ENCODE measurements around the gene CARD11. TPM values are rescaled to one million over a fixed set of nuclear protein-coding genes. Genes with fewer than 3 reads are reported as not detected.

Gene CARD11
- polyA plus RNA-seq, 4 donors: 0.67 to 5.4 (median 3.2) TPM

GRCh38 chr7:2967253-2967652 is 76.4 kb downstream of the CARD11 start:
- DNase-seq (no peak), FAIRE-seq (no peak)
- peaks cover 0 to 18% of the 10 kb centered on the region in 2 donors for H3K9me3 ChIP-seq (ENCODE audit: control insufficient read depth in 2 of 2, insufficient read depth in 1 of 2, low read depth in 1 of 2, low read length in 1 of 2)
- 78 to 90% (median 80%) methylated on average over 7 of the region's 7 CpGs for WGBS, 3 donors
- no peaks in the 10 kb centered on the region for H3K36me3 ChIP-seq (ENCODE audit: control insufficient read depth in 3 of 3, insufficient read depth in 2 of 3, low read depth in 1 of 3, low read length in 3 of 3)
- no peak overlapping the region for H3K27ac ChIP-seq (ENCODE audit: low read depth in 1 of 3, low read length in 2 of 3)
- H3K4me1 ChIP-seq (ENCODE audit: control insufficient read depth in 3 of 3, insufficient read depth in 2 of 3, low read depth in 1 of 3, low read length in 2 of 3): no peaks in the 10 kb centered on the region
- no peak overlapping the region for H3K4me3 ChIP-seq (ENCODE audit: low read depth in 1 of 3, low read length in 3 of 3)
- H3K27me3 ChIP-seq (ENCODE audit: control insufficient read depth in 3 of 3, insufficient read depth in 3 of 3, low read length in 3 of 3): no peaks in the 10 kb centered on the region

GRCh38 chr7:2966466-2967078 is 77.1 kb downstream of the CARD11 start:
- no peaks in the 10 kb centered on the region for H3K4me1 ChIP-seq (ENCODE audit: control insufficient read depth in 3 of 3, insufficient read depth in 2 of 3, low read depth in 1 of 3, low read length in 2 of 3)
- no peaks in the 10 kb centered on the region for H3K27me3 ChIP-seq (ENCODE audit: control insufficient read depth in 3 of 3, insufficient read depth in 3 of 3, low read length in 3 of 3)
- no peaks in the 10 kb centered on the region for H3K36me3 ChIP-seq (ENCODE audit: control insufficient read depth in 3 of 3, insufficient read depth in 2 of 3, low read depth in 1 of 3, low read length in 3 of 3)
- no peak overlapping the region for H3K4me3 ChIP-seq (ENCODE audit: low read depth in 1 of 3, low read length in 3 of 3)
- H3K9me3 ChIP-seq (ENCODE audit: control insufficient read depth in 2 of 2, insufficient read depth in 1 of 2, low read depth in 1 of 2, low read length in 1 of 2): peaks cover 0 to 18% of the 10 kb centered on the region in 2 donors
- 88 to 91% (median 91%) methylated on average over 11 of the region's 11 CpGs for WGBS, 3 donors
- H3K27ac ChIP-seq (ENCODE audit: low read depth in 1 of 3, low read length in 2 of 3): no peak overlapping the region
- no peak for DNase-seq
- FAIRE-seq: no peak

GRCh38 chr7:2965745-2966270 is 77.9 kb downstream of the CARD11 start:
- WGBS, 3 donors: 65 to 72% (median 71%) methylated on average over 1 of the region's 1 CpG
- H3K9me3 ChIP-seq (ENCODE audit: control insufficient read depth in 2 of 2, insufficient read depth in 1 of 2, low read depth in 1 of 2, low read length in 1 of 2): peaks cover 0 to 18% of the 10 kb centered on the region in 2 donors

GRCh38 chr7:2965301-2965700 is 78.4 kb downstream of the CARD11 start:
- Histone ChIP-seq H3K27me3 (ENCODE audit: control insufficient read depth in 3 of 3, insufficient read depth in 3 of 3, low read length in 3 of 3) (no peaks in the 10 kb centered on the region), H3K9me3 (ENCODE audit: control insufficient read depth in 2 of 2, insufficient read depth in 1 of 2, low read depth in 1 of 2, low read length in 1 of 2) (peaks cover 0 to 18% of the 10 kb centered on the region in 2 donors), H3K4me3 (ENCODE audit: low read depth in 1 of 3, low read length in 3 of 3) (no peak overlapping the region), H3K4me1 (ENCODE audit: control insufficient read depth in 3 of 3, insufficient read depth in 2 of 3, low read depth in 1 of 3, low read length in 2 of 3) (no peaks in the 10 kb centered on the region), H3K27ac (ENCODE audit: low read depth in 1 of 3, low read length in 2 of 3) (no peak overlapping the region), H3K36me3 (ENCODE audit: control insufficient read depth in 3 of 3, insufficient read depth in 2 of 3, low read depth in 1 of 3, low read length in 3 of 3) (no peaks in the 10 kb centered on the region)
- no peak for FAIRE-seq
- DNase-seq: no peak
- WGBS, 3 donors: 75 to 83% (median 79%) methylated on average over 1 of the region's 1 CpG

More at GRCh38 chr7:2965745-2966270, 77.9 kb downstream of the CARD11 start:
- no peak overlapping the region for H3K4me3 ChIP-seq (ENCODE audit: low read depth in 1 of 3, low read length in 3 of 3)
- H3K27ac ChIP-seq (ENCODE audit: low read depth in 1 of 3, low read length in 2 of 3): no peak overlapping the region
- FAIRE-seq (no peak), DNase-seq (no peak)
- no peaks in the 10 kb centered on the region for H3K36me3 ChIP-seq (ENCODE audit: control insufficient read depth in 3 of 3, insufficient read depth in 2 of 3, low read depth in 1 of 3, low read length in 3 of 3)
- no peaks in the 10 kb centered on the region for H3K27me3 ChIP-seq (ENCODE audit: control insufficient read depth in 3 of 3, insufficient read depth in 3 of 3, low read length in 3 of 3)
- H3K4me1 ChIP-seq (ENCODE audit: control insufficient read depth in 3 of 3, insufficient read depth in 2 of 3, low read depth in 1 of 3, low read length in 2 of 3): no peaks in the 10 kb centered on the region

- FAIRE-seq (no peak), DNase-seq (no peak)
- Histone ChIP-seq H3K27me3 (ENCODE audit: control insufficient read depth in 3 of 3, insufficient read depth in 3 of 3, low read length in 3 of 3) (no peaks in the 10 kb centered on the region), H3K27ac (ENCODE audit: low read depth in 1 of 3, low read length in 2 of 3) (no peak overlapping the region), H3K36me3 (ENCODE audit: control insufficient read depth in 3 of 3, insufficient read depth in 2 of 3, low read depth in 1 of 3, low read length in 3 of 3) (no peaks in the 10 kb centered on the region), H3K9me3 (ENCODE audit: control insufficient read depth in 2 of 2, insufficient read depth in 1 of 2, low read depth in 1 of 2, low read length in 1 of 2) (peaks cover 0 to 18% of the 10 kb centered on the region in 2 donors), H3K4me3 (ENCODE audit: low read depth in 1 of 3, low read length in 3 of 3) (no peak overlapping the region), H3K4me1 (ENCODE audit: control insufficient read depth in 3 of 3, insufficient read depth in 2 of 3, low read depth in 1 of 3, low read length in 2 of 3) (no peaks in the 10 kb centered on the region)
- 61 to 81% (median 75%) methylated on average over 2 of the region's 2 CpGs for WGBS, 3 donors
Observed at GRCh38 chr7:2964208-2964607, 79.5 kb downstream of the CARD11 start.

- H3K4me1 ChIP-seq (ENCODE audit: control insufficient read depth in 3 of 3, insufficient read depth in 2 of 3, low read depth in 1 of 3, low read length in 2 of 3): no peaks in the 10 kb centered on the region
- peaks cover 0 to 18% of the 10 kb centered on the region in 2 donors for H3K9me3 ChIP-seq (ENCODE audit: control insufficient read depth in 2 of 2, insufficient read depth in 1 of 2, low read depth in 1 of 2, low read length in 1 of 2)
- no peak for DNase-seq
- FAIRE-seq: no peak
- H3K27me3 ChIP-seq (ENCODE audit: control insufficient read depth in 3 of 3, insufficient read depth in 3 of 3, low read length in 3 of 3): no peaks in the 10 kb centered on the region
- no peak overlapping the region for H3K4me3 ChIP-seq (ENCODE audit: low read depth in 1 of 3, low read length in 3 of 3)
- H3K36me3 ChIP-seq (ENCODE audit: control insufficient read depth in 3 of 3, insufficient read depth in 2 of 3, low read depth in 1 of 3, low read length in 3 of 3): peaks cover 0 to 5% (median 0%) of the 10 kb centered on the region in 3 donors
- no peak overlapping the region for H3K27ac ChIP-seq (ENCODE audit: low read depth in 1 of 3, low read length in 2 of 3)
- WGBS, 3 donors: 69 to 85% (median 83%) methylated on average over 2 of the region's 2 CpGs
Observed at GRCh38 chr7:2962865-2963264, 80.8 kb downstream of the CARD11 start.

GRCh38 chr7:2959828-2960599 is 83.7 kb downstream of the CARD11 start:
- H3K36me3 ChIP-seq (ENCODE audit: control insufficient read depth in 3 of 3, insufficient read depth in 2 of 3, low read depth in 1 of 3, low read length in 3 of 3): peaks cover 0 to 9% (median 0%) of the 10 kb centered on the region in 3 donors
- H3K9me3 ChIP-seq (ENCODE audit: control insufficient read depth in 2 of 2, insufficient read depth in 1 of 2, low read depth in 1 of 2, low read length in 1 of 2): no peaks in the 10 kb centered on the region
- DNase-seq: no peak
- no peak overlapping the region for H3K4me3 ChIP-seq (ENCODE audit: low read depth in 1 of 3, low read length in 3 of 3)
- 92 to 95% (median 95%) methylated on average over 14 of the region's 14 CpGs for WGBS, 3 donors
- FAIRE-seq: no peak
- H3K27me3 ChIP-seq (ENCODE audit: control insufficient read depth in 3 of 3, insufficient read depth in 3 of 3, low read length in 3 of 3): no peaks in the 10 kb centered on the region
- H3K27ac ChIP-seq (ENCODE audit: low read depth in 1 of 3, low read length in 2 of 3): no peak overlapping the region
- H3K4me1 ChIP-seq (ENCODE audit: control insufficient read depth in 3 of 3, insufficient read depth in 2 of 3, low read depth in 1 of 3, low read length in 2 of 3): no peaks in the 10 kb centered on the region

- no peak for DNase-seq
Observed at GRCh38 chr7:2959103-2959680, 84.5 kb downstream of the CARD11 start.

More at GRCh38 chr7:2959103-2959680, 84.5 kb downstream of the CARD11 start:
- WGBS, 3 donors: 77 to 81% (median 80%) methylated on average over 15 of the region's 15 CpGs
- Histone ChIP-seq H3K27me3 (ENCODE audit: control insufficient read depth in 3 of 3, insufficient read depth in 3 of 3, low read length in 3 of 3) (no peaks in the 10 kb centered on the region), H3K27ac (ENCODE audit: low read depth in 1 of 3, low read length in 2 of 3) (no peak overlapping the region), H3K36me3 (ENCODE audit: control insufficient read depth in 3 of 3, insufficient read depth in 2 of 3, low read depth in 1 of 3, low read length in 3 of 3) (peaks cover 0 to 11% (median 0%) of the 10 kb centered on the region in 3 donors), H3K4me3 (ENCODE audit: low read depth in 1 of 3, low read length in 3 of 3) (no peak overlapping the region), H3K9me3 (ENCODE audit: control insufficient read depth in 2 of 2, insufficient read depth in 1 of 2, low read depth in 1 of 2, low read length in 1 of 2) (no peaks in the 10 kb centered on the region), H3K4me1 (ENCODE audit: control insufficient read depth in 3 of 3, insufficient read depth in 2 of 3, low read depth in 1 of 3, low read length in 2 of 3) (no peaks in the 10 kb centered on the region)
- FAIRE-seq: no peak

Data from small intestine (tissue), 7 donors.